Urinary bladder (tissue), 4 donors: ENCODE data around the gene NTRK3. TPM values are rescaled to one million over a fixed set of nuclear protein-coding genes. Genes with fewer than 3 reads are reported as not detected.

Source experiments
- DNase-seq: peaks from one replicate; pipeline ENCODE4 v3.0.0-alpha.2; 2015; ENCODE audit errors: extremely low spot score
- H3K27ac ChIP-seq: one replicate; pipeline ENCODE4 v1.5.1; 2013; ENCODE audit warnings: low read depth, mild to moderate bottlenecking, moderate library complexity
- H3K36me3 ChIP-seq: one replicate; pipeline ENCODE4 v1.6.1; 2013; ENCODE audit warnings: mild to moderate bottlenecking, moderate library complexity; ENCODE audit not compliant: insufficient read depth
- H3K4me1 ChIP-seq: one replicate; pipeline ENCODE4 v1.6.1; 2013; ENCODE audit warnings: mild to moderate bottlenecking, moderate library complexity; ENCODE audit not compliant: insufficient read depth
- H3K4me3 ChIP-seq: one replicate; pipeline ENCODE4 v1.5.1; 2013; ENCODE audit warnings: low read depth, low read length
- WGBS: extraction: QIAGEN DNeasy Blood & Tissue Kit; methylation state at CpG from one replicate; pipeline ENCODE4 v1.1.7; 2013; 5-methylcytosine and 5-hydroxymethylcytosine counted together
- polyA plus RNA-seq: library from polyadenylated mRNA; stranded (reverse); fragments of 200-250 nt; gene quantifications from one replicate; pipeline ENCODE4 v1.2.3, GENCODE V29; 2013
- total RNA-seq: library from RNA; depleted of rRNA; stranded (reverse); fragments of >200 nt; gene quantifications from one replicate; pipeline ENCODE4 v1.2.3, GENCODE V29; 2014
- donor health status: healthy with polysubstance abuse.
- donor health status: healthy.

NTRK3 gene
- total and polyA plus RNA-seq, 2 donors = 10.6 to 26.4 TPM

GRCh38 chr15:87955284-87955909, 301.1 kb downstream of the NTRK3 start:
- 82% methylated on average over 10 of the region's 10 CpGs for WGBS

GRCh38 chr15:87954793-87955192, 301.7 kb downstream of the NTRK3 start:
- 66% methylated on average over 2 of the region's 2 CpGs for WGBS
- Histone ChIP-seq H3K27ac (no peak overlapping the region), H3K36me3 (no peaks in the 10 kb centered on the region), H3K4me1 (no peaks in the 10 kb centered on the region), H3K4me3 (no peak overlapping the region)
- DNase-seq = no peak

More at GRCh38 chr15:87955284-87955909, 301.1 kb downstream of the NTRK3 start:
- Histone ChIP-seq H3K27ac (no peak overlapping the region), H3K36me3 (no peaks in the 10 kb centered on the region), H3K4me3 (no peak overlapping the region), H3K4me1 (no peaks in the 10 kb centered on the region)
- DNase-seq = no peak

GRCh38 chr15:87952736-87953287, 303.7 kb downstream of the NTRK3 start:
- no peak for DNase-seq
- 92% methylated on average over 23 of the region's 23 CpGs for WGBS
- Histone ChIP-seq H3K36me3 (no peaks in the 10 kb centered on the region), H3K27ac (no peak overlapping the region), H3K4me1 (no peaks in the 10 kb centered on the region), H3K4me3 (no peak overlapping the region)

- H3K36me3 ChIP-seq = no peaks in the 10 kb centered on the region
- no peak overlapping the region for H3K27ac ChIP-seq
- H3K4me3 ChIP-seq = no peak overlapping the region
- DNase-seq = no peak
- H3K4me1 ChIP-seq = no peaks in the 10 kb centered on the region
- WGBS = 65% methylated on average over 6 of the region's 6 CpGs
These were observed 306.8 kb downstream of the NTRK3 start for GRCh38 chr15:87949575-87950223.

GRCh38 chr15:87949151-87949574, 307.4 kb downstream of the NTRK3 start:
- H3K4me3 ChIP-seq = no peak overlapping the region
- DNase-seq = no peak
- no peak overlapping the region for H3K27ac ChIP-seq
- H3K36me3 ChIP-seq = no peaks in the 10 kb centered on the region
- 52% methylated on average over 7 of the region's 7 CpGs for WGBS
- H3K4me1 ChIP-seq = no peaks in the 10 kb centered on the region

- DNase-seq = no peak
- no peak overlapping the region for H3K27ac ChIP-seq
- H3K4me3 ChIP-seq = no peak overlapping the region
- no peaks in the 10 kb centered on the region for H3K4me1 ChIP-seq
- 71% methylated on average over 3 of the region's 3 CpGs for WGBS
- no peaks in the 10 kb centered on the region for H3K36me3 ChIP-seq
These were observed 309.0 kb downstream of the NTRK3 start for GRCh38 chr15:87947560-87947959.

- Histone ChIP-seq H3K4me3 (no peak overlapping the region), H3K36me3 (no peaks in the 10 kb centered on the region), H3K4me1 (no peaks in the 10 kb centered on the region), H3K27ac (no peak overlapping the region)
- WGBS = 82% methylated on average over 3 of the region's 3 CpGs
- DNase-seq = no peak
These were observed 311.3 kb downstream of the NTRK3 start for GRCh38 chr15:87945246-87945645.

- no peak for DNase-seq
These were observed 311.8 kb downstream of the NTRK3 start for GRCh38 chr15:87944691-87945090.

GRCh38 chr15:87944050-87944449, 312.5 kb downstream of the NTRK3 start:
- no peak for DNase-seq
- 85% methylated on average over 3 of the region's 3 CpGs for WGBS
- H3K4me1 ChIP-seq = no peaks in the 10 kb centered on the region
- no peak overlapping the region for H3K4me3 ChIP-seq
- no peak overlapping the region for H3K27ac ChIP-seq
- no peaks in the 10 kb centered on the region for H3K36me3 ChIP-seq

More at GRCh38 chr15:87944691-87945090, 311.8 kb downstream of the NTRK3 start:
- no peak overlapping the region for H3K4me3 ChIP-seq
- H3K36me3 ChIP-seq = no peaks in the 10 kb centered on the region
- WGBS = 76% methylated on average over 7 of the region's 7 CpGs
- H3K4me1 ChIP-seq = no peaks in the 10 kb centered on the region
- H3K27ac ChIP-seq = no peak overlapping the region

- WGBS = 69% methylated on average over 3 of the region's 3 CpGs
- Histone ChIP-seq H3K4me3 (no peak overlapping the region), H3K27ac (no peak overlapping the region), H3K4me1 (no peaks in the 10 kb centered on the region), H3K36me3 (no peaks in the 10 kb centered on the region)
- no peak for DNase-seq
These were observed 312.9 kb downstream of the NTRK3 start for GRCh38 chr15:87943626-87944025.

- WGBS = 86% methylated on average over 6 of the region's 6 CpGs
- Histone ChIP-seq H3K36me3 (no peaks in the 10 kb centered on the region), H3K27ac (no peak overlapping the region), H3K4me1 (no peaks in the 10 kb centered on the region), H3K4me3 (no peak overlapping the region)
- DNase-seq = no peak
These were observed 314.2 kb downstream of the NTRK3 start for GRCh38 chr15:87942316-87942715.

- no peak for DNase-seq
- Histone ChIP-seq H3K27ac (no peak overlapping the region), H3K4me3 (no peak overlapping the region), H3K4me1 (no peaks in the 10 kb centered on the region), H3K36me3 (no peaks in the 10 kb centered on the region)
- WGBS = 82% methylated on average over 5 of the region's 5 CpGs
These were observed 314.9 kb downstream of the NTRK3 start for GRCh38 chr15:87941606-87942005.

- DNase-seq = no peak
- no peaks in the 10 kb centered on the region for H3K4me1 ChIP-seq
- 68% methylated on average over 2 of the region's 2 CpGs for WGBS
These were observed 315.8 kb downstream of the NTRK3 start for GRCh38 chr15:87940768-87941167.

GRCh38 chr15:87939848-87940457, 316.6 kb downstream of the NTRK3 start:
- no peaks in the 10 kb centered on the region for H3K4me1 ChIP-seq
- 68% methylated on average over 2 of the region's 2 CpGs for WGBS
- H3K27ac ChIP-seq = no peak overlapping the region
- no peak overlapping the region for H3K4me3 ChIP-seq
- no peaks in the 10 kb centered on the region for H3K36me3 ChIP-seq
- no peak for DNase-seq

More at GRCh38 chr15:87940768-87941167, 315.8 kb downstream of the NTRK3 start:
- no peak overlapping the region for H3K27ac ChIP-seq
- no peaks in the 10 kb centered on the region for H3K36me3 ChIP-seq
- H3K4me3 ChIP-seq = no peak overlapping the region
